ENCODE data around the gene RPL28.
A peak's percentile ranks its signal among the peaks of the same experiment; 100 is the strongest.

Gene RPL28

DNA sequence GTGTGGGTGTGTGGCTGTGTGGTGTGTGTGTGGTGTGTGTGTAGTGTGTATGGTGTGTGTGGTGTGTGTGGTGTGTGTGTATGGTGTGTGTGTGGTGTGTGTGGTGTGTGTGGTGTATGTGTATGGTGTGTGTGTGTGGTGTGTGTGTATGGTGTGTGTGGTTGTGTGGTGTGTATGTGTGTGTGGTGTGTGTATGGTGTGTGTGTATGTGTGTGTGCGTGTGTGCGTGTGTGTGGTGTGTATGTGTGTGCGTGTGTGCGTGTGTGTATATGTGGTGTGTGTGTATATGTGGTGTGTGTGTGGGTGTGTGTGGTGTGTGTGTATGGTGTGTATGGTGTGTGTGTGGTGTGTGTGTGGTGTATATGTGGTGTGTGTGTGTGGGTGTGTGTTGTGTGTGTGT is 49.3 kb downstream of the RPL28 start:
- DNase-seq (ENCODE audit: extremely low spot score), result no peak
- CTCF ChIA-PET, result no interaction called here
- TF ChIP-seq HDGF (IDR thresholded peaks at IDR 0.05; ENCODE audit: borderline replicate concordance), result no peak
- POLR2A ChIA-PET, result no interaction called here

DNA sequence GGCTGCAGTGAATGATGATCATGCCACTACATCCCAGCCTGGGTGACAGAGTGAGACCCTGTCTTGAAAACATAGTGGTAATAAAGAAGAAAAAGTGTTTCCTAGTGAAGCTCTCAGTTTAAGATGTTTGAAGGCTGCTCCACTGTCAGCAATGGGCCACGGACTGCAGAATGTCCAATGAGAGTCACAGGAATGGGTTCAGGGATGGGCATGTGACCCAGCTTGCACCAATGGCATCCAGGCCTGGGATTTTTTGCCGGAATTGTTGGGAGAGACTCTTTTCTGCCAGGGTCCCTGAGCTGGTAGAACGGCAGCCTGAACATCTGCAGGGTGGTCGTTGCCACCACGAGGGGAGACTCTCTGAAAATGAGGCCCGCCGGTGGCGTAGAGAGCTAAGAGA is 51.1 kb downstream of the RPL28 start:
- ChIA-PET CTCF (no interaction called here), POLR2A (interaction anchor here (0.6 to 1.3 kb wide), 2 partner anchors 52 to 178 kb away, joined by 3 to 4 read pairs; partner anchors contain the start of gene PPP6R1)
- no peak for DNase-seq (ENCODE audit: extremely low spot score)
- TF ChIP-seq NFRKB (IDR thresholded peaks at IDR 0.05) (no peak), ARNT (IDR thresholded peaks at IDR 0.05) (no peak)
- TF ChIP-seq, protein P1, sequence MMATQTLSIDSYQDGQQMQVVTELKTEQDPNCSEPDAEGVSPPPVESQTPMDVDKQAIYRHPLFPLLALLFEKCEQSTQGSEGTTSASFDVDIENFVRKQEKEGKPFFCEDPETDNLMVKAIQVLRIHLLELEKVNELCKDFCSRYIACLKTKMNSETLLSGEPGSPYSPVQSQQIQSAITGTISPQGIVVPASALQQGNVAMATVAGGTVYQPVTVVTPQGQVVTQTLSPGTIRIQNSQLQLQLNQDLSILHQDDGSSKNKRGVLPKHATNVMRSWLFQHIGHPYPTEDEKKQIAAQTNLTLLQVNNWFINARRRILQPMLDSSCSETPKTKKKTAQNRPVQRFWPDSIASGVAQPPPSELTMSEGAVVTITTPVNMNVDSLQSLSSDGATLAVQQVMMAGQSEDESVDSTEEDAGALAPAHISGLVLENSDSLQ (IDR thresholded peaks at IDR 0.05), result no peak

DNA sequence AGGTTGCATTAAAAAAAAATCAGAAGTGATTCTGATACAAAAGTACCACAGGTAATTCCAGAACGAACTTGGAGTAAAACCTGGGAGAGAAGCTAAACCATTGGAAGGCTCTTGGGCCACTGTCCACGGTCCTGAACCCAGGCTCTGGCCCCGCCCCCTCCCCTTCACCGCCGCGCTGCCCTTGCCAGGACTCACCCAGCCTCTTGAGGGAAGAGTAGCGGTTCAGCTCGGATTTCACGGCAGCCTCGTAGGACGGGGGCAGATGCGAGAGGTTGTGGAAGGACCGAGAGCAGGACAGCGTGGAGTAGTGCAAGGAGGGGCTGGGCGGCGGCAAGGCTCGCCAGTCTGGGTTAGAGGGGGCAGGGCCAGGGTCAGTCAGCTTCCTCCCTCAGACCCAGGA is 51.7 kb downstream of the RPL28 start:
- TF ChIP-seq LEF1 (IDR thresholded peaks at IDR 0.05; ENCODE audit: borderline replicate concordance), result no peak
- TF ChIP-seq L3MBTL2 (conservative IDR thresholded peaks at IDR 0.05), result no peak
- TF ChIP-seq BHLHE40 (IDR thresholded peaks at IDR 0.05; ENCODE audit: borderline replicate concordance), result no peak
- no peak for TF ChIP-seq FOXM1 (IDR thresholded peaks at IDR 0.05; ENCODE audit: borderline replicate concordance)
- ChIA-PET POLR2A (interaction anchor here (0.6 to 1.3 kb wide), 2 partner anchors 87 to 178 kb away, joined by 3 to 4 read pairs; partner anchors contain the start of gene PPP6R1), CTCF (no interaction called here)
- DNase-seq (ENCODE audit: extremely low spot score), result peak; percentile 77

DNA sequence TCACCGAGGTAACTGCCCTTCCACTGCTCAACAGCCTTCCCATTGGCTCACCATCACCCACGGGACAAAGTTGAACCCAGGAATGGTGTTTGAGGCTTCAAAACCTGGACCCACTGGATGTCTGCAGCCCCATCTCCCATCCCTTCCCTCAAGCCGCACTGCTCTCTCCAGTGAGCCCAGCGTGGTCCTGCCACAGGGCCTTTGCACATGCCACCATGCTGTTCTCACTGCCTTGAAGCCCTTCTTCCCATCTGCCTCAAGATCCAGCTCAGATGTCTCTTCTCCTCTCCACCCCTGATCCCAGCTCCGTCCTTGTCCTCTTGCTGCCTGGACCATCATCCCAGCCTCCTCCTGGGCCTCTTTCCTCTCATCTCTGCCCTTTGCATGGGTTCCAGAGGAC is 53.3 kb downstream of the RPL28 start:
- TF ChIP-seq SP1 (IDR thresholded peaks at IDR 0.05) (no peak), FOXK2 (IDR thresholded peaks at IDR 0.05) (no peak), CTBP1 (IDR thresholded peaks at IDR 0.05; ENCODE audit: borderline replicate concordance) (no peak), ZNF384 (IDR thresholded peaks at IDR 0.05) (no peak), NFRKB (IDR thresholded peaks at IDR 0.05) (no peak), BHLHE40 (IDR thresholded peaks at IDR 0.05; ENCODE audit: borderline replicate concordance) (no peak), HDGF (IDR thresholded peaks at IDR 0.05; ENCODE audit: borderline replicate concordance) (no peak), FOXA1 (IDR thresholded peaks at IDR 0.05) (no peak), TARDBP (IDR thresholded peaks at IDR 0.05) (no peak), ELF4 (IDR thresholded peaks at IDR 0.05) (no peak), L3MBTL2 (conservative IDR thresholded peaks at IDR 0.05) (no peak), SUZ12 (IDR thresholded peaks at IDR 0.05) (no peak)
- TF ChIP-seq, protein P1 (IDR thresholded peaks at IDR 0.05), result no peak
- CTCF ChIA-PET, result no interaction called here
- DNase-seq (ENCODE audit: extremely low spot score), result no peak
- POLR2A ChIA-PET, result interaction anchor here (0.6 kb wide), 1 partner anchor 147 kb away, joined by 3 read pairs; no protein-coding TSS in a partner anchor

DNA sequence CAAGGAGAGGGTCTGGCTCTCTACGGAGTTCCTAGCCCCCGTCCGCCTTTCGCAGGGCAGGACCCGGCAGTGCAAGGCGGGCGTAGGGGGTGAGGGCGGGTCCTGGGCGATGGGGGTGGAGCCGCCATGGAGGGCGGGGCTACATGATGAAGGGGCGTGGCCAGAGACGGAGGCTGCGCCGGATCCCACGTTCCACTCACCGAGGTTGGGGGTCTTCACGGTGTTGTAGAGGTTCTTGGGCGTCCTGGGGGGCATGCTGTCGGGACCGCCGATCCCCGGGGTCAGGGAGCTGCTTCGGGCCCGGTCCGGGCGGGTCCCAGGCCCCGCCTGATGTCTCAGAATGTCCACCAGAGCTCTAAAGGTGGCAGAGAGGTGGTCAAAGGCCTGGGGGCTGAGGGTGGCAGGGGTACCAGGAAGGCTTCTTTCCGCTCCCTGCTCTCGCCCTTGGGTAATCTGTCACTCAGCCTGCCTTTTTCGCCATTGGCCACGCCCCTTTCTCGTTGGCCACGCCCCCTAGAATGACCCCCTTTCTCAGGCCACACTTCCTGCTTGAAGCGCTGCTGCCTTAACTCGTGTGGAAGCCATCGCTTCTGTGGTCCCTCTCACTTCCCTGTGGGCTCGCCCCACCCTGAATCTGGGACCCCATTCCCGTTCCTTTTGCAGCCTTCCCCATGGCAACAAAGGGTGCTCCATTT is 54.8 kb downstream of the RPL28 start:
- ChIA-PET CTCF (no interaction called here), POLR2A (no interaction called here)
- TF ChIP-seq BHLHE40 (IDR thresholded peaks at IDR 0.05; ENCODE audit: borderline replicate concordance) (no peak), FOXA1 (IDR thresholded peaks at IDR 0.05) (no peak), LEF1 (IDR thresholded peaks at IDR 0.05; ENCODE audit: borderline replicate concordance) (no peak), ARNT (IDR thresholded peaks at IDR 0.05) (no peak), SUZ12 (IDR thresholded peaks at IDR 0.05) (no peak), FOXK2 (IDR thresholded peaks at IDR 0.05) (no peak), SP1 (IDR thresholded peaks at IDR 0.05) (peak; percentile 47; the same call in 1 of the 2 replicates), L3MBTL2 (conservative IDR thresholded peaks at IDR 0.05) (no peak), ELF4 (IDR thresholded peaks at IDR 0.05) (no peak), CTBP1 (IDR thresholded peaks at IDR 0.05; ENCODE audit: borderline replicate concordance) (no peak), FOXM1 (IDR thresholded peaks at IDR 0.05; ENCODE audit: borderline replicate concordance) (no peak), ZNF384 (IDR thresholded peaks at IDR 0.05) (no peak), HDGF (IDR thresholded peaks at IDR 0.05; ENCODE audit: borderline replicate concordance) (no peak)
- TF ChIP-seq, protein P1 (IDR thresholded peaks at IDR 0.05), result peak; percentile 92
- peak; percentile 85 for DNase-seq (ENCODE audit: extremely low spot score)

DNA sequence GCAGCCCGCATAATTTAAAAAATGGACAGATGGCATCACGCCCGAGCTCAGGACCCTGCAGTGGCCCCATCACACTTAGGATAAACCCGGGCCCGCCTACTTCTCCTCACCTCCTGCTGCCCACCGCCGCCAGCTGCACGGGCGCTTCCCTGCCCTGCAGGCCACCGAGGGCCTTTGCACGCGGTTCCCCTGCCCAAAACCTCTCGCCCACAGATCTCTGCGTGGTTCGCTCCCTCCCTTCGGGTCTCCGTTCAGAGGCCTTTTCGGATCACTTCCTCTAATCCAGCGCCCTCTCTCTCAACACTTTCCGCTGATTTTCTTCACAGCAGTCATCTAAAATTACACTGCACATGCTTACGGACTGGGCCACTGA is 55.6 kb downstream of the RPL28 start:
- TF ChIP-seq HDGF (IDR thresholded peaks at IDR 0.05; ENCODE audit: borderline replicate concordance) (no peak), NFRKB (IDR thresholded peaks at IDR 0.05) (no peak), FOXM1 (IDR thresholded peaks at IDR 0.05; ENCODE audit: borderline replicate concordance) (no peak), L3MBTL2 (conservative IDR thresholded peaks at IDR 0.05) (no peak), LEF1 (IDR thresholded peaks at IDR 0.05; ENCODE audit: borderline replicate concordance) (no peak), CTBP1 (IDR thresholded peaks at IDR 0.05; ENCODE audit: borderline replicate concordance) (no peak), FOXA1 (IDR thresholded peaks at IDR 0.05) (no peak), ARNT (IDR thresholded peaks at IDR 0.05) (no peak), SUZ12 (IDR thresholded peaks at IDR 0.05) (no peak), FOXK2 (IDR thresholded peaks at IDR 0.05) (no peak), TARDBP (IDR thresholded peaks at IDR 0.05) (no peak)
- TF ChIP-seq, protein P1 (IDR thresholded peaks at IDR 0.05), result no peak
- no peak for DNase-seq (ENCODE audit: extremely low spot score)
- ChIA-PET POLR2A (no interaction called here), CTCF (interaction anchor here (0.6 kb wide), 1 partner anchor 62 kb away, joined by 3 read pairs; no protein-coding TSS in a partner anchor)

Data from HEK293T (cell line).